Esophagus squamous epithelium (tissue), 5 donors: ENCODE results near the gene CFAP77. TPM values are rescaled to one million over a fixed set of nuclear protein-coding genes. Genes with fewer than 3 reads are reported as not detected.

Experiments
- DNase-seq: peaks from one replicate; lab custom pipeline; 2025; lab: John Stamatoyannopoulos, UW
- H3K27ac ChIP-seq, 4 donors: fragments of 200-600 bp; sonication (generic); one replicate each; pipeline ENCODE4 v1.5.1; 2016 to 2019; ENCODE audit warnings: mild to moderate bottlenecking in 1 of 4
- H3K27me3 ChIP-seq, 4 donors: fragments of 200-600 bp; sonication (generic); 1 replicate in 3 of 4; 2 replicates in 1 of 4; pipeline versions ENCODE4 v1.5.1 to v1.6.0; 2017 to 2021; ENCODE audit warnings: antibody characterized with exemption in 1 of 4
- H3K36me3 ChIP-seq, 3 donors: fragments of 200-600 bp; sonication (generic); one replicate each; pipeline ENCODE4 v1.5.1; 2016 to 2019
- H3K4me1 ChIP-seq, 3 donors: fragments of 200-600 bp; sonication (generic); one replicate each; pipeline ENCODE4 v1.5.1; 2017 to 2019
- H3K4me3 ChIP-seq, 4 donors: fragments of 200-600 bp; sonication (generic); 1 replicate in 3 of 4; 2 replicates in 1 of 4; pipeline ENCODE4 v1.5.1; 2016 to 2019; ENCODE audit warnings: mild to moderate bottlenecking in 2 of 4, moderate library complexity in 1 of 4
- H3K9me3 ChIP-seq, 3 donors: fragments of 200-600 bp; sonication (generic); one replicate each; pipeline ENCODE4 v1.5.1; 2016 to 2019
- POLR2A ChIP-seq, 4 donors: fragments of 450-650 bp; IDR thresholded peaks; one replicate each; pipeline ENCODE4 v1.6.1; 2017; ENCODE audit warnings: antibody characterized with exemption in 4 of 4, mild to moderate bottlenecking in 4 of 4, moderate library complexity in 3 of 4
- WGBS, 2 donors: methylation state at CpG; one replicate each; pipeline ENCODE4 v1.1.5; 2018; 5-methylcytosine and 5-hydroxymethylcytosine counted together
- intact Hi-C: fragments of 100-400 bp; cut with DNase I; formaldehyde crosslinking; loops from one replicate; pipeline ENCODE4 v1.15.0; 2022
- total RNA-seq, 4 donors: library from RNA; depleted of rRNA; stranded (reverse); fragments of >200 nt; gene quantifications; one replicate each; pipeline ENCODE4 v1.1.0, GENCODE V29; 2016
- TF ChIP-seq, protein P1 (sequence below), 6 experiments: fragments of 450-650 bp in 4 of 6; fragments of 200-600 bp in 2 of 6; sonication (generic) in 2 of 6; IDR thresholded peaks; one replicate each; pipeline ENCODE4 v1.5.1; 2016 to 2019; ENCODE audit warnings: antibody characterized with exemption in 6 of 6, mild to moderate bottlenecking in 4 of 6, moderate library complexity in 4 of 6
- donor health status: DM: yes; HTN: yes; CAD: no.

Gene CFAP77
- total RNA-seq, 4 donors from 2014 or later, result not detected

DNA sequence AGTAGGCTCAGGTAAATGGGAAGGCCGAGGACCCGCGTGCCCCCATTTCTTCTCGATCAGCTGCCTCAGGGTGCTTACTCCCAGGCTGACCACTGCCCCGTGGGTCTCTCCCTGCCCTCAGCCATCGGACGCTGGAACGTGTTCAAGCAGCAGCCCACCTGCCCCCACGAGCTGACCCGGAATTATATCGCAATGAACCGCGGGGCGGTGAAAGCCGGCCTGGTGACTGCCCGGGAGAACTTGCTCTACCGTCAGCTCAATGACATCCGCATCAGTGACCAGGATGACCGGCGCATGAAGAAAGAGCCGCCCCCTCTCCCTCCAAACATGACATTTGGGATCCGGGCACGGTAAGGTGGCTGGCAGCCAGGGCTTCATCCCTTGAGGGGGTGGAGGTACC is 89.2 kb downstream of the CFAP77 start:
- WGBS, 2 donors, result 96% methylated on average over 19 of the region's 23 CpGs; no CpG with 5 or more reads in 1 of the 2 donors
- Histone ChIP-seq H3K4me1 (no peaks in the 10 kb centered on the region), H3K4me3 (no peak overlapping the region), H3K27ac (no peak overlapping the region), H3K36me3 (no peaks in the 10 kb centered on the region), H3K9me3 (no peaks in the 10 kb centered on the region), H3K27me3 (peaks cover 0 to 84% (median 0%) of the 10 kb centered on the region in 4 donors)
- no peak for DNase-seq
- TF ChIP-seq, protein P1, sequence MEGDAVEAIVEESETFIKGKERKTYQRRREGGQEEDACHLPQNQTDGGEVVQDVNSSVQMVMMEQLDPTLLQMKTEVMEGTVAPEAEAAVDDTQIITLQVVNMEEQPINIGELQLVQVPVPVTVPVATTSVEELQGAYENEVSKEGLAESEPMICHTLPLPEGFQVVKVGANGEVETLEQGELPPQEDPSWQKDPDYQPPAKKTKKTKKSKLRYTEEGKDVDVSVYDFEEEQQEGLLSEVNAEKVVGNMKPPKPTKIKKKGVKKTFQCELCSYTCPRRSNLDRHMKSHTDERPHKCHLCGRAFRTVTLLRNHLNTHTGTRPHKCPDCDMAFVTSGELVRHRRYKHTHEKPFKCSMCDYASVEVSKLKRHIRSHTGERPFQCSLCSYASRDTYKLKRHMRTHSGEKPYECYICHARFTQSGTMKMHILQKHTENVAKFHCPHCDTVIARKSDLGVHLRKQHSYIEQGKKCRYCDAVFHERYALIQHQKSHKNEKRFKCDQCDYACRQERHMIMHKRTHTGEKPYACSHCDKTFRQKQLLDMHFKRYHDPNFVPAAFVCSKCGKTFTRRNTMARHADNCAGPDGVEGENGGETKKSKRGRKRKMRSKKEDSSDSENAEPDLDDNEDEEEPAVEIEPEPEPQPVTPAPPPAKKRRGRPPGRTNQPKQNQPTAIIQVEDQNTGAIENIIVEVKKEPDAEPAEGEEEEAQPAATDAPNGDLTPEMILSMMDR (IDR thresholded peaks at IDR 0.05), result no peak
- TF ChIP-seq POLR2A (IDR thresholded peaks at IDR 0.05), result no peak
- intact Hi-C loops, result no loop called here

DNA sequence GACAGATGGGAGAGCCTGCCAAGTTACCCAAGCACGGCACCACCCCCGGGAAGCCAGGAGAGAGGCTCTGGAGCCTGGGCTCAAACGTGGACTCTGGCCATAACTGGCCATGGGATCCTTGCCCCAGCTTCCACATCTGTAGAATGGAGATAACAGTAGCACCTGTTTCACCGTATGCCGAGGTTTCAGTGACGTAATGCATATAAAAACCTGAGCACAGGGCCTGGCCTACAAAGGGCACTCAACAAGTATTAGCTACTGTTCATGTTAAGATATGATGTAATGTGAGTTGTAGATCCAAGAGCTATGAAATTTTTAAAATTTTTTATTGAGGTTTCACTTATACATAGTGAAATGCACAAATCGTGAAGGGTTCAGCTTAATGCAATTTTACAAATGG is 90.2 kb downstream of the CFAP77 start:
- Histone ChIP-seq H3K36me3 (no peaks in the 10 kb centered on the region), H3K27ac (no peak overlapping the region), H3K4me1 (no peaks in the 10 kb centered on the region), H3K4me3 (no peak overlapping the region), H3K9me3 (no peaks in the 10 kb centered on the region), H3K27me3 (peaks cover 0 to 84% (median 0%) of the 10 kb centered on the region in 4 donors)
- DNase-seq, result no peak
- 80 to 85% methylated on average over 4 to 7 of the region's 7 CpGs for WGBS, 2 donors
- intact Hi-C loops, result loop anchor here (10.0 kb wide), 1 partner anchor 305 kb away; no protein-coding TSS in a partner anchor
- no peak for TF ChIP-seq POLR2A (IDR thresholded peaks at IDR 0.05)
- TF ChIP-seq, protein P1 (IDR thresholded peaks at IDR 0.05), result no peak

DNA sequence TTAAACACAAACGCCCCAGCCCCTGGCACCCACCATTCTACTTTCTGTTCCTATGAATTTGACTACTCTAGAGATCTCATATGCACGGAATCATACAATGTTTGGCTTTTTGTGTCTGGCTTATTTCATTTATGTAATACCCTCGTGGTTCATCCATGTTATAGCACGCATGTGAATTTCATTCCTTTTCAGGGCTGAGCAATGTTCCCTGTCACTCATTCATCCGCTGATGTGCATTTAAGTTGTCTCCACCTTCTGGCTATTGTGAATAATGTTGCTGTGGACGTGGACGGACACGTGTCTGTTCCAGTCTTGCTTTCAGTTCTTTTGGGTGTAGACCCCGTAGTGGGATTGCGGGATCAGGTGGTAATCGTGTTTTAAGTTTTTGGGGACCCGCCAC is 92.5 kb downstream of the CFAP77 start:
- WGBS, 2 donors, result 81 to 87% methylated on average over 12 of the region's 12 CpGs
- TF ChIP-seq POLR2A (IDR thresholded peaks at IDR 0.05), result no peak
- TF ChIP-seq, protein P1 (IDR thresholded peaks at IDR 0.05), result no peak
- Histone ChIP-seq H3K4me3 (no peak overlapping the region), H3K4me1 (peaks cover 0 to 7% (median 0%) of the 10 kb centered on the region in 3 donors), H3K27ac (no peak overlapping the region), H3K27me3 (peaks cover 0 to 90% (median 0%) of the 10 kb centered on the region in 4 donors), H3K9me3 (no peaks in the 10 kb centered on the region), H3K36me3 (no peaks in the 10 kb centered on the region)
- no peak for DNase-seq
- intact Hi-C loops, result loop anchor here (10.0 kb wide), 1 partner anchor 302 kb away; no protein-coding TSS in a partner anchor

DNA sequence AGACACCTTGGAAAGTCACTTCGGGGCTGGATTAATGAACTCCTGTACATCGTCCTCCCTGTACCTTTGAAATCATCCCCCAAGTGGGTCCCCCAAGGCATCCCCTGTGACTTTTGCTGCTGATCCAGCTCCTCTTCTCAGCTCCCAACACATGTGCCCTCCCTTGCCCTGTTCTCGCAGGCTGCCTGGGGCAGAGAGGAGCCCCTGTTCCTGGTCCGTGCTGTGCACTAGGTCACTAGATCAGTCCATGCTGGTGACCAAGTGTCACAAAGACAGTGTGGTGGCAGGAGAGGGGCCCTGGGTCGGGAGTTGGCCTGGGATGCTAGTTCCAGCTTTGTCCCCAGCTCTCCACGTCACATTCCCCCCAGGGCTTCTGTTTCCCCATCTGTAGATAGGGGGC is 93.1 kb downstream of the CFAP77 start:
- WGBS, 2 donors, result 61 to 80% methylated on average over 4 to 5 of the region's 6 CpGs
- H3K9me3 ChIP-seq, result no peaks in the 10 kb centered on the region
- intact Hi-C loops, result loop anchor here (10.0 kb wide), 1 partner anchor 302 kb away; no protein-coding TSS in a partner anchor
- H3K27me3 ChIP-seq, result peaks cover 0 to 89% (median 0%) of the 10 kb centered on the region in 4 donors
- no peaks in the 10 kb centered on the region for H3K36me3 ChIP-seq
- no peak for DNase-seq
- TF ChIP-seq, protein P1 (IDR thresholded peaks at IDR 0.05), result no peak
- no peak for TF ChIP-seq POLR2A (IDR thresholded peaks at IDR 0.05)
- no peak overlapping the region for H3K4me3 ChIP-seq
- no peak overlapping the region for H3K27ac ChIP-seq
- peaks cover 0 to 8% (median 0%) of the 10 kb centered on the region in 3 donors for H3K4me1 ChIP-seq

DNA sequence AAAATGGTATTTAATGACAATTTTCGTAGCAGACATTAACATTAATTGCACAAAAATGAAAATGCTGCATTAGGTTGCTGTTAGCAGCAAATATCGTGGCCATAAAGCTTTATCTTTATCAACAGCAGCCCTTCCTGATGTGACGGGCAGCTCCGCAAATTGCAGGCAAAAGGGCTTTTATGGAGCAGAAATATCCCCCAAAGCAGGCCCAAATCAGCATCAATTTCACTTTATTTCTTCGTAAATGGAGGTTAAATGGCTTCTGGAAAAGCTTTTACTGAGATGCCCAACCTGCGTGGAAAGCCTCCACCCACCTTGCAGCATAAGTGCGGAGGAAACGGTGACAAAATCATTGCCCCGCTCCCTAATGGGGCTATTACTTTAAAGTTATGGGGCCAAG is 94.5 kb downstream of the CFAP77 start:
- H3K9me3 ChIP-seq, result no peaks in the 10 kb centered on the region
- TF ChIP-seq, protein P1 (IDR thresholded peaks at IDR 0.05), result no peak
- no peak for TF ChIP-seq POLR2A (IDR thresholded peaks at IDR 0.05)
- H3K27me3 ChIP-seq, result peaks cover 0 to 88% (median 0%) of the 10 kb centered on the region in 4 donors
- WGBS, 2 donors, result 66 to 67% methylated on average over 9 of the region's 9 CpGs
- intact Hi-C loops, result loop anchor here (10.0 kb wide), 1 partner anchor 300 kb away; no protein-coding TSS in a partner anchor
- no peak overlapping the region for H3K4me3 ChIP-seq
- no peak overlapping the region for H3K27ac ChIP-seq
- H3K36me3 ChIP-seq, result no peaks in the 10 kb centered on the region
- no peak for DNase-seq
- peaks cover 0 to 8% (median 0%) of the 10 kb centered on the region in 3 donors for H3K4me1 ChIP-seq
